SK-MEL-5 (cell line): ENCODE data around the gene PTPRA. TPM values are rescaled to one million over a fixed set of nuclear protein-coding genes. Genes with fewer than 3 reads are reported as not detected.
"Not testable (repeated sequence)": the region's sequence is repeated elsewhere in the genome, so short reads cannot be mapped to it uniquely, and the experiment has no call there.

ENCODE experiments used
- DNase-seq: peaks from one replicate; pipeline ENCODE4 v3.0.0-alpha.2; 2016; ENCODE audit warnings: low read depth, low spot score
- in situ Hi-C: cut with HindIII; loops from 2 replicates; pipeline ENCODE4 v1.10.0; 2016; ENCODE audit warnings: low sequenced_read_pairs, high pct_unique_total_duplicates, low pct_unique_long_range_greater_than_20kb
- polyA plus RNA-seq, 2 experiments: library from polyadenylated mRNA; depleted of rRNA; stranded (reverse); fragments of >200 nt; gene quantifications; 2 replicates each; pipeline ENCODE4 v1.2.3, GENCODE V29; 2015
- total RNA-seq: library from RNA; depleted of rRNA; stranded (reverse); fragments of >200 nt; shearing (Covaris generic); gene quantifications from 2 replicates; pipeline ENCODE4 v1.2.3, GENCODE V29; 2014; rRNA removed

Gene PTPRA
- total RNA-seq: 35.2 and 45.5 TPM in 2 replicates
- 72.5 and 97.8 TPM in 2 replicates for polyA plus RNA-seq (2015; cell fraction: cytosol; rRNA removed)
- polyA plus RNA-seq (2015; cell fraction: nucleus; rRNA removed): 116 and 127 TPM in 2 replicates

- peak; percentile 94 for DNase-seq
- in situ Hi-C loops: no loop called here
These were observed at the start of gene PTPRA for GRCh38 chr20:2873010-2873746. Gene PTPRA, plus strand, starts transcription at chr20:2873481. Its CDS starts 90,797 bp downstream, at chr20:2964278.

GRCh38 chr20:2825761-2826160, 47.5 kb upstream of the PTPRA start:
- DNase-seq: no peak
- in situ Hi-C loops: no loop called here

GRCh38 chr20:2826655-2827054, 46.6 kb upstream of the PTPRA start:
- no peak for DNase-seq
- in situ Hi-C loops: no loop called here

GRCh38 chr20:2829376-2829775, 43.9 kb upstream of the PTPRA start:
- in situ Hi-C loops: no loop called here
- DNase-seq: no peak

- DNase-seq, in situ Hi-C loops: not testable (repeated sequence)
These were observed 42.1 kb upstream of the PTPRA start for GRCh38 chr20:2831206-2831605.

GRCh38 chr20:2833761-2834160, 39.5 kb upstream of the PTPRA start:
- no peak for DNase-seq
- in situ Hi-C loops: no loop called here

- in situ Hi-C loops: no loop called here
- DNase-seq: no peak
These were observed 38.7 kb upstream of the PTPRA start for GRCh38 chr20:2834401-2835110.

- in situ Hi-C loops: no loop called here
- DNase-seq: no peak
These were observed 37.9 kb upstream of the PTPRA start for GRCh38 chr20:2835331-2835796.

GRCh38 chr20:2836035-2836434, 37.2 kb upstream of the PTPRA start:
- DNase-seq: no peak
- in situ Hi-C loops: no loop called here

GRCh38 chr20:2837221-2837960, 35.9 kb upstream of the PTPRA start:
- in situ Hi-C loops: no loop called here
- DNase-seq: no peak

- in situ Hi-C loops: no loop called here
- DNase-seq: no peak
These were observed 35.0 kb upstream of the PTPRA start for GRCh38 chr20:2838170-2838797.

GRCh38 chr20:2838847-2839671, 34.2 kb upstream of the PTPRA start:
- no peak for DNase-seq
- in situ Hi-C loops: no loop called here

GRCh38 chr20:2839732-2840137, 33.5 kb upstream of the PTPRA start:
- in situ Hi-C loops: no loop called here

GRCh38 chr20:2840138-2840966, 32.9 kb upstream of the PTPRA start, which contains the start of the genes PCED1A and VPS16:
Gene PCED1A, minus strand, starts transcription at chr20:2840655. Its CDS starts 743 bp downstream, at chr20:2839912.
Gene VPS16, plus strand, starts transcription at chr20:2840745. Its CDS starts 30 bp downstream, at chr20:2840775.
- in situ Hi-C loops: no loop called here
- peak; percentile 87 for DNase-seq

More at GRCh38 chr20:2839732-2840137, 33.5 kb upstream of the PTPRA start:
- no peak for DNase-seq

GRCh38 chr20:2840967-2841531, 32.2 kb upstream of the PTPRA start:
- peak; percentile 44 for DNase-seq
- in situ Hi-C loops: no loop called here

GRCh38 chr20:2845607-2846006, 27.7 kb upstream of the PTPRA start:
- DNase-seq: no peak
- in situ Hi-C loops: no loop called here
